Glutamatergic neuron (in vitro differentiated cells): ENCODE measurements around the gene OVCA2. TPM values are rescaled to one million over a fixed set of nuclear protein-coding genes. Genes with fewer than 3 reads are reported as not detected.

Experiments
- DNase-seq: peaks from one replicate; pipeline ENCODE4 v3.0.0; 2022
- H3K27ac Mint-ChIP-seq: one replicate; pipeline ENCODE4 v1.8.0; 2020; ENCODE audit warnings: mild to moderate bottlenecking, mixed read lengths, inconsistent platforms; ENCODE audit not compliant: unreplicated experiment
- H3K27me3 Mint-ChIP-seq: one replicate; pipeline ENCODE4 v1.8.0; 2020; ENCODE audit warnings: mild to moderate bottlenecking, moderate library complexity, mixed read lengths, inconsistent platforms; ENCODE audit not compliant: unreplicated experiment
- H3K36me3 Mint-ChIP-seq: one replicate; pipeline ENCODE4 v1.8.0; 2020; ENCODE audit warnings: mild to moderate bottlenecking, mixed read lengths, inconsistent platforms; ENCODE audit not compliant: unreplicated experiment
- H3K4me1 Mint-ChIP-seq: one replicate; pipeline ENCODE4 v1.8.0; 2020; ENCODE audit warnings: mild to moderate bottlenecking, low read depth, mixed read lengths, inconsistent platforms; ENCODE audit not compliant: unreplicated experiment
- H3K4me3 Mint-ChIP-seq: one replicate; pipeline ENCODE4 v1.8.0; 2020; ENCODE audit warnings: mild to moderate bottlenecking, mixed read lengths, inconsistent platforms; ENCODE audit not compliant: unreplicated experiment
- H3K9me3 Mint-ChIP-seq: one replicate; pipeline ENCODE4 v1.8.0; 2020; ENCODE audit warnings: mild to moderate bottlenecking, moderate library complexity, mixed read lengths, inconsistent platforms; ENCODE audit not compliant: unreplicated experiment
- total RNA-seq: library from RNA; stranded (reverse); fragmentation: NEBNext Ultra II Directional; extraction: Animal tissue kit (Norgen Biotek cat#: 25700); gene quantifications from one replicate; pipeline ENCODE4 v1.2.1, GENCODE V29; 2021; ENCODE audit not compliant: unreplicated experiment
- TF ChIP-seq, protein P1 (sequence below): fragments of 200-600 bp; sonication (generic); IDR thresholded peaks from one replicate; pipeline ENCODE4 v1.5.0; 2021; ENCODE audit not compliant: partially characterized antibody, unreplicated experiment

OVCA2 gene
- total RNA-seq, 1 donor from 2014 or later, result 16.3 TPM

- Mint-ChIP-seq H3K9me3 (peaks cover 24% of the 10 kb centered on the region), H3K36me3 (no peaks in the 10 kb centered on the region), H3K4me3 (peak overlapping the region; percentile 85), H3K27ac (peak overlapping the region; percentile 100), H3K4me1 (peaks cover 42% of the 10 kb centered on the region), H3K27me3 (peaks cover 30% of the 10 kb centered on the region)
- peak; percentile 77 for DNase-seq
- TF ChIP-seq, protein P1, sequence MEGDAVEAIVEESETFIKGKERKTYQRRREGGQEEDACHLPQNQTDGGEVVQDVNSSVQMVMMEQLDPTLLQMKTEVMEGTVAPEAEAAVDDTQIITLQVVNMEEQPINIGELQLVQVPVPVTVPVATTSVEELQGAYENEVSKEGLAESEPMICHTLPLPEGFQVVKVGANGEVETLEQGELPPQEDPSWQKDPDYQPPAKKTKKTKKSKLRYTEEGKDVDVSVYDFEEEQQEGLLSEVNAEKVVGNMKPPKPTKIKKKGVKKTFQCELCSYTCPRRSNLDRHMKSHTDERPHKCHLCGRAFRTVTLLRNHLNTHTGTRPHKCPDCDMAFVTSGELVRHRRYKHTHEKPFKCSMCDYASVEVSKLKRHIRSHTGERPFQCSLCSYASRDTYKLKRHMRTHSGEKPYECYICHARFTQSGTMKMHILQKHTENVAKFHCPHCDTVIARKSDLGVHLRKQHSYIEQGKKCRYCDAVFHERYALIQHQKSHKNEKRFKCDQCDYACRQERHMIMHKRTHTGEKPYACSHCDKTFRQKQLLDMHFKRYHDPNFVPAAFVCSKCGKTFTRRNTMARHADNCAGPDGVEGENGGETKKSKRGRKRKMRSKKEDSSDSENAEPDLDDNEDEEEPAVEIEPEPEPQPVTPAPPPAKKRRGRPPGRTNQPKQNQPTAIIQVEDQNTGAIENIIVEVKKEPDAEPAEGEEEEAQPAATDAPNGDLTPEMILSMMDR, result no peak
Measured at GRCh38 chr17:1999557-2000251, 42.1 kb upstream of the OVCA2 start.

DNA sequence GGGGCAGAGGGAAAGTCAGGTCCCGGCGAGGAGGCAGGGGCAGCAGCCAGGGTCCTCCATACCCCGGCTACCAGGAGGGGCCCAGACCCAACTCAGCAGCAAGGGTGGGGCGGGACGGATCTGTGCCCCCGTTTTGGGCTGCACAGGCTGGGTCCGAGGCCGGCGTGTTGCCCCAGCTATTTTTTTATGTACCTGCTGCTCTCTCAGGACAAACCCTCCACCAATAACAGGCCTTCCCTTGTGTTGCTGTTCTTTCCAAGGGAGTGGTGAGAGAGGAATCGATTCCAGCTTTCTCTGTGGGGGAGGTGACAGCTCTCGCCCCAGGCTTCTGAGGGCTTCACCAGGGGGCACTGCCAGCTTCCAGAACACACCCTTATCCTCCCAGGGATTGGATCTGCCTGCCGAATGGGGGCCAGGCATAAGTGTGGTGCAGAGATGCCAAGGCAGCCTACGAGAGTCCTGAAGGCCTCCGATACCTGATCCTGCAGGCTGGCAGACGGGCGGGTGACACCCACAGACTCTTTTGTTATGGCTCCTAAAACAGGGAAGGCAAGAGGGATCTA lies 39.0 kb upstream of the OVCA2 start:
- DNase-seq, result no peak
- Mint-ChIP-seq H3K9me3 (peaks cover 14% of the 10 kb centered on the region), H3K4me3 (no peak overlapping the region), H3K4me1 (peaks cover 20% of the 10 kb centered on the region), H3K36me3 (no peaks in the 10 kb centered on the region), H3K27me3 (peaks cover 15% of the 10 kb centered on the region), H3K27ac (peak overlapping the region; percentile 93)
- TF ChIP-seq, protein P1, result no peak

GRCh38 chr17:2003525-2003924 lies 38.3 kb upstream of the OVCA2 start:
- Mint-ChIP-seq H3K36me3 (no peaks in the 10 kb centered on the region), H3K4me1 (peaks cover 20% of the 10 kb centered on the region), H3K4me3 (no peak overlapping the region), H3K27me3 (peaks cover 15% of the 10 kb centered on the region), H3K9me3 (peaks cover 14% of the 10 kb centered on the region), H3K27ac (peak overlapping the region; percentile 93)
- TF ChIP-seq, protein P1, result no peak
- DNase-seq, result no peak

DNA sequence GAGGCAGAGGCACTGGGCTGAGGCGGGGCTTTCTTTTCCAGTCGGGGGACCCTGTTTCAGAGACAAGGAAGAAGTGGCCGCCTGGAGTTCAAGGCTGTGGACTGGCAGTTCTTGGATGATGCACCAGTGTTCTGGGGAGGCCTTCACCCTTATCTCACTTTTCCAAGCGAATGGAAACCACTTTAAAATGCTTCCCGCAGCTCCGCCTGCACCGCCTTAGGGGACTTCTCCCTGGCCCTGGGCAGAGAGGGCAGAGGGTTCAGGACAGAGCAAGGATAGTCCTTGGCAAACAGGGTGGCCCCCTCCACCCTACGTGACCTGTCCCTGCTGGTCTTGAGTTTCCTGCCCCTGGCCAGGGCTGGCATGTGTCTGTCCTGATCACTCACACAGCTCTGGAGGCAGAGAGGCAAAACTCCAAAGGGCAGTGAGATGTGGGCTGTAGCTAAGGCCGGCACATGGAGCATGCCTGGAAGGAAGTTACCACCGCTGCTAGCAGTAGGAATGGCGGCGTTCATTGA lies 37.3 kb upstream of the OVCA2 start:
- peaks cover 7% of the 10 kb centered on the region for H3K9me3 Mint-ChIP-seq
- no peak for DNase-seq
- peaks cover 8% of the 10 kb centered on the region for H3K27me3 Mint-ChIP-seq
- H3K4me3 Mint-ChIP-seq, result no peak overlapping the region
- TF ChIP-seq, protein P1, result no peak
- H3K36me3 Mint-ChIP-seq, result no peaks in the 10 kb centered on the region
- H3K4me1 Mint-ChIP-seq, result peaks cover 14% of the 10 kb centered on the region
- no peak overlapping the region for H3K27ac Mint-ChIP-seq
